Measurements from ENCODE around the gene SCAPER.

DNA sequence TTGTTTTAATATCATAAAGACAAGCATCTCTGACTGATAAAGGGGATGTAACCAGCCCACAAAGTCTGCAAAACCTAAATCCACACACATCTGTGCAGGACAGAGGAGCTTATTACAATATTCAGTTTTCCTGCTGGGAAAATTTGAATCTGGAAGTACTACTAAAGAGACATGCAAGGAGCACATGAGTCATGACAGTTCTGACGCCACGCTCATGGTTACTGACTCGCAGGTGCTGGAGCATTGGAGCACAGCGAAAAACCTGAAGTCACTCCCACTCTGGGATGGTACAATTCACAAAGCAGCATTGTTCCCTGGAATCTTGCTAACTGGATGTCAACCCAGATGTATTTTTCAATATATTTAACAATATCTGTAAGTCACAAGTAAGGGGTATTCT lies 576.2 kb downstream of the SCAPER start:
- TF ChIP-seq EZH2 (IDR thresholded peaks at IDR 0.05; ENCODE audit: borderline replicate concordance, insufficient read depth, low read length, poor library complexity, severe bottlenecking), result no peak
- TF ChIP-seq, protein P1, sequence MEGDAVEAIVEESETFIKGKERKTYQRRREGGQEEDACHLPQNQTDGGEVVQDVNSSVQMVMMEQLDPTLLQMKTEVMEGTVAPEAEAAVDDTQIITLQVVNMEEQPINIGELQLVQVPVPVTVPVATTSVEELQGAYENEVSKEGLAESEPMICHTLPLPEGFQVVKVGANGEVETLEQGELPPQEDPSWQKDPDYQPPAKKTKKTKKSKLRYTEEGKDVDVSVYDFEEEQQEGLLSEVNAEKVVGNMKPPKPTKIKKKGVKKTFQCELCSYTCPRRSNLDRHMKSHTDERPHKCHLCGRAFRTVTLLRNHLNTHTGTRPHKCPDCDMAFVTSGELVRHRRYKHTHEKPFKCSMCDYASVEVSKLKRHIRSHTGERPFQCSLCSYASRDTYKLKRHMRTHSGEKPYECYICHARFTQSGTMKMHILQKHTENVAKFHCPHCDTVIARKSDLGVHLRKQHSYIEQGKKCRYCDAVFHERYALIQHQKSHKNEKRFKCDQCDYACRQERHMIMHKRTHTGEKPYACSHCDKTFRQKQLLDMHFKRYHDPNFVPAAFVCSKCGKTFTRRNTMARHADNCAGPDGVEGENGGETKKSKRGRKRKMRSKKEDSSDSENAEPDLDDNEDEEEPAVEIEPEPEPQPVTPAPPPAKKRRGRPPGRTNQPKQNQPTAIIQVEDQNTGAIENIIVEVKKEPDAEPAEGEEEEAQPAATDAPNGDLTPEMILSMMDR (IDR thresholded peaks at IDR 0.05; ENCODE audit: poor library complexity, severe bottlenecking), result no peak
